ENCODE measurements around the gene RNF115. TPM values are rescaled to one million over a fixed set of nuclear protein-coding genes. Genes with fewer than 3 reads are reported as not detected.

RNF115 gene
- total and polyA plus RNA-seq, 2 of the 8 experiments (the other 6 are each of a cell fraction or from before 2014, with no cell fraction given) = 4.7 to 10.8 TPM

DNA sequence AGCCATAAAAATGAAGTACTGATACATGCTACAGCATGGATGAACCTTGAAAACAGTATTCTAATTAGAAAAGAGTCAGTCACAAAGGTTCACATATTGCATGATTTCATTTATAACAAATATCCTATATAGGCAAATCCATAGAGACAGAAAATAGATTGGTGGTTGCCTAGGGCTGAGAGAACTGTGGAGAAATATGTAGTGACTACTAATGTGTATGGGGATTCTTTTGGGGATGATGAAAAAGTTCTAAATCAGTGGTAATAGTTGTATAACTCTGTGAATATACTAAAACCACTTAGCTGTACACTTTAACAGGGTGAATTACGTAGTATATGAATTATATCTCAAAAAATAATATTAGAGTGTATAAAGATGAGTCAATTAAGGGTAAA, 45.8 kb downstream of the RNF115 start:
- CTCF ChIA-PET (ENCODE audit: partially characterized antibody) = no interaction called here
- no peak overlapping the region for H3K27ac ChIP-seq (ENCODE audit: low read depth, low read length)
- no peak overlapping the region for H3K23ac ChIP-seq (ENCODE audit: insufficient read length)
- H3K79me2 ChIP-seq (ENCODE audit: control insufficient read depth in 1 of 2, insufficient read depth in 2 of 2, low read length in 2 of 2) = no peaks in the 10 kb centered on the region
- POLR2A ChIA-PET (ENCODE audit: partially characterized antibody) = no interaction called here
- FAIRE-seq = no peak
- no peak overlapping the region for H3K56ac ChIP-seq (replicated peaks; ENCODE audit: insufficient read length, low read depth, low read length)
- no peaks in the 10 kb centered on the region for H3K23me2 ChIP-seq (ENCODE audit: low read depth, low read length)
- no peak overlapping the region for H3K18ac ChIP-seq (ENCODE audit: extremely low read depth, low read length)
- no peak overlapping the region for H4K5ac ChIP-seq (ENCODE audit: insufficient read length, low read depth, low read length)
- H3K9ac ChIP-seq (replicated peaks in 1 of 4; ENCODE audit: extremely low read depth in 1 of 4, low read depth in 3 of 4, low read length in 3 of 4) = no peak overlapping the region
- no peak overlapping the region for H4K91ac ChIP-seq (replicated peaks; ENCODE audit: insufficient read length, low read length)
- H3K4ac ChIP-seq (replicated peaks; ENCODE audit: insufficient read length, low read depth, low read length) = no peak overlapping the region
- H3K4me1 ChIP-seq (replicated peaks in 1 of 4; ENCODE audit: control insufficient read depth in 3 of 4, insufficient read depth in 4 of 4, low read length in 3 of 4) = no peaks in the 10 kb centered on the region
- H3K4me3 ChIP-seq (ENCODE audit: extremely low read depth in 1 of 4, insufficient read depth in 2 of 4, low read depth in 3 of 4, low read length in 4 of 4) = no peak overlapping the region
- WGBS, 2 experiments (ENCODE audit: extremely low coverage in 1 of 2, insufficient coverage in 1 of 2, insufficient read length in 1 of 2, insufficient replicate concordance in 2 of 2, low coverage in 1 of 2, low lambda C conversion rate in 2 of 2, missing lambda C conversion rate in 1 of 2) = 89% methylated on average over 1 of the region's 1 CpG; no CpG with 5 or more reads in 1 of the 2 experiments
- no peak overlapping the region for H4K8ac ChIP-seq (ENCODE audit: extremely low read depth, insufficient read depth, low read length)
- no peaks in the 10 kb centered on the region for H4K20me1 ChIP-seq (replicated peaks in 1 of 2; ENCODE audit: control insufficient read depth in 1 of 2, insufficient read depth in 2 of 2, low read length in 2 of 2)
- H2AFZ ChIP-seq (ENCODE audit: low read length) = no peak overlapping the region
- H2AK5ac ChIP-seq (ENCODE audit: low read depth, low read length) = no peak overlapping the region
- no peaks in the 10 kb centered on the region for H3K9me3 ChIP-seq (ENCODE audit: insufficient read depth in 2 of 2, low read depth in 1 of 2, low read length in 1 of 2)
- no peak overlapping the region for H2BK15ac ChIP-seq (ENCODE audit: low read length)
- no peak for DNase-seq (ENCODE audit: low read depth in 1 of 2, low spot score in 2 of 2)
- no peaks in the 10 kb centered on the region for H3K36me3 ChIP-seq (ENCODE audit: control insufficient read depth in 2 of 4, insufficient read depth in 4 of 4, low read length in 3 of 4)
- no peak overlapping the region for H2BK20ac ChIP-seq (ENCODE audit: low read length)
- H3K27me3 ChIP-seq (replicated peaks in 1 of 4; ENCODE audit: control insufficient read depth in 3 of 4, extremely low read depth in 1 of 4, insufficient read depth in 3 of 4, low read length in 3 of 4) = no peaks in the 10 kb centered on the region
- H3K14ac ChIP-seq (ENCODE audit: insufficient read length) = no peak overlapping the region
- no peak overlapping the region for H3K4me2 ChIP-seq (ENCODE audit: insufficient read depth in 1 of 2, low read depth in 2 of 2, low read length in 2 of 2)
- H2BK12ac ChIP-seq (ENCODE audit: low read depth, low read length) = no peak overlapping the region
- H3K79me1 ChIP-seq (ENCODE audit: low read depth, low read length) = no peaks in the 10 kb centered on the region
- no peak overlapping the region for H2BK5ac ChIP-seq (ENCODE audit: low read depth, low read length)
- H2BK120ac ChIP-seq (replicated peaks; ENCODE audit: low read depth, low read length) = no peak overlapping the region
- no peak for TF ChIP-seq MAX (IDR thresholded peaks at IDR 0.05)
- TF ChIP-seq BCL11A (IDR thresholded peaks at IDR 0.05; ENCODE audit: low read depth in 2 of 2, low read length in 2 of 2) = no peak
- TF ChIP-seq SP1 (IDR thresholded peaks at IDR 0.05; ENCODE audit: low read depth, low read length) = no peak
- no peak for TF ChIP-seq MAFK (IDR thresholded peaks at IDR 0.05; ENCODE audit: low read depth, low read length)

Data from H1 (cell line).